B cell (primary cell): ENCODE data around the gene VPS39. TPM values are rescaled to one million over a fixed set of nuclear protein-coding genes. Genes with fewer than 3 reads are reported as not detected.
A peak's percentile ranks its signal among the peaks of the same experiment; 100 is the strongest.

ENCODE experiments used
- ATAC-seq: fragments of 200-7000 bp; cut with Tn5 transposase; one replicate; pipeline ENCODE4 v1.10.0; 2021; ENCODE audit warnings: low read depth, mild to moderate bottlenecking, moderate number of reproducible peaks, moderate library complexity
- CTCF ChIA-PET: fragments of 350-600 bp; sonication (Branson Sonifier 250); formaldehyde crosslinking; loops from one replicate; lab custom pipeline; 2021; ENCODE audit warnings: antibody characterized with exemption, inconsistent platforms; lab: Charles Lee
- POLR2A ChIA-PET: fragments of 350-600 bp; sonication (Branson Sonifier 250); formaldehyde crosslinking; loops from one replicate; lab custom pipeline; 2021; ENCODE audit warnings: antibody characterized with exemption; lab: Charles Lee
- DNase-seq: peaks from one replicate; pipeline ENCODE4 v3.0.0; 2013
- H2AFZ ChIP-seq: 2 replicates; pipeline ENCODE4 v1.6.1; 2012; ENCODE audit warnings: mild to moderate bottlenecking, low read depth, low read length; ENCODE audit not compliant: insufficient read depth, poor library complexity, severe bottlenecking
- H3K27ac ChIP-seq, 2 donors: 1 replicate in 1 of 2; 2 replicates in 1 of 2; pipeline ENCODE4 v1.5.1; 2012 to 2013; ENCODE audit warnings: low read length in 2 of 2, mild to moderate bottlenecking in 2 of 2, moderate library complexity in 1 of 2
- H3K27me3 ChIP-seq, 4 experiments: fragments of 200-600 bp in 1 of 4; sonication (generic) in 1 of 4; replicated peaks in 1 of 4; 1 replicate in 2 of 4; 2 replicates in 2 of 4; pipeline versions ENCODE4 v1.6.1 to v1.7.0; 2013 to 2016; ENCODE audit warnings: low read length in 3 of 4, mild to moderate bottlenecking in 2 of 4, mixed read lengths in 1 of 4, moderate library complexity in 1 of 4; ENCODE audit not compliant: insufficient read depth in 4 of 4, control insufficient read depth in 3 of 4; ENCODE audit errors: control extremely low read depth in 1 of 4
- H3K36me3 ChIP-seq, 2 experiments: replicated peaks in 1 of 2; 1 replicate in 1 of 2; 2 replicates in 1 of 2; pipeline versions ENCODE4 v1.6.1 to v1.7.1; 2013; ENCODE audit warnings: low read length in 1 of 2; ENCODE audit not compliant: insufficient read depth in 2 of 2, control insufficient read depth in 1 of 2; ENCODE audit errors: control extremely low read depth in 1 of 2, extremely low read depth in 1 of 2
- H3K4me1 ChIP-seq, 2 donors: fragments of 200-600 bp in 1 of 2; sonication (generic) in 1 of 2; 1 replicate in 1 of 2; 2 replicates in 1 of 2; pipeline versions ENCODE4 v1.5.1 to v1.6.1; 2013 to 2017; ENCODE audit warnings: low read length in 2 of 2; ENCODE audit not compliant: control insufficient read depth in 2 of 2, insufficient read depth in 2 of 2
- H3K4me2 ChIP-seq: replicated peaks from 2 replicates; pipeline ENCODE3; 2012; ENCODE audit warnings: mild to moderate bottlenecking, low read depth, low read length; ENCODE audit not compliant: poor library complexity, severe bottlenecking
- H3K4me3 ChIP-seq, 5 experiments: fragments of 200-600 bp in 1 of 5; sonication (generic) in 1 of 5; 1 replicate in 3 of 5; 2 replicates in 2 of 5; pipeline versions ENCODE4 v1.5.1 to v1.7.0; 2011 to 2016; ENCODE audit warnings: low read length in 4 of 5, mild to moderate bottlenecking in 4 of 5, low read depth in 2 of 5, control low read depth in 1 of 5, moderate library complexity in 1 of 5; ENCODE audit not compliant: insufficient read depth in 1 of 5; ENCODE audit errors: control extremely low read depth in 1 of 5, extremely low read depth in 1 of 5
- H3K79me2 ChIP-seq: fragments of 200-600 bp; sonication (generic); one replicate; pipeline ENCODE4 v1.6.0; 2016; ENCODE audit warnings: low read length; ENCODE audit not compliant: control insufficient read depth, insufficient read depth
- H3K9ac ChIP-seq: fragments of 200-600 bp; sonication (generic); 2 replicates; pipeline ENCODE4 v1.6.1; 2017; ENCODE audit warnings: mild to moderate bottlenecking, low read length, moderate library complexity
- H3K9me3 ChIP-seq, 3 donors: one replicate each; pipeline versions ENCODE4 v1.6.1 to v1.7.1; 2013; ENCODE audit warnings: low read length in 2 of 3; ENCODE audit not compliant: control insufficient read depth in 2 of 3, insufficient read depth in 1 of 3; ENCODE audit errors: control extremely low read depth in 1 of 3
- H4K20me1 ChIP-seq: 2 replicates; pipeline ENCODE4 v1.6.0; 2012; ENCODE audit warnings: mild to moderate bottlenecking, low read length; ENCODE audit not compliant: insufficient read depth, control insufficient read depth, poor library complexity, severe bottlenecking
- H3K27ac Mint-ChIP-seq: one replicate; pipeline ENCODE4 v1.8.0; 2021; ENCODE audit warnings: mixed read lengths
- H3K27me3 Mint-ChIP-seq: one replicate; pipeline ENCODE4 v1.8.0; 2021; ENCODE audit warnings: mixed read lengths
- H3K4me1 Mint-ChIP-seq: one replicate; pipeline ENCODE4 v1.8.0; 2021; ENCODE audit warnings: mixed read lengths
- H3K4me3 Mint-ChIP-seq: one replicate; pipeline ENCODE4 v1.8.0; 2021; ENCODE audit warnings: mixed read lengths
- H3K9me3 Mint-ChIP-seq: one replicate; pipeline ENCODE4 v1.8.0; 2022; ENCODE audit warnings: mixed read lengths; ENCODE audit not compliant: insufficient read depth
- EZH2 ChIP-seq: IDR thresholded peaks from 2 replicates; pipeline ENCODE4 v1.6.1; 2012; ENCODE audit warnings: borderline replicate concordance, low read depth, mild to moderate bottlenecking, moderate library complexity, low read length; ENCODE audit not compliant: insufficient read depth, poor library complexity, severe bottlenecking
- whole genome bisulfite sequencing: methylation state at CpG from one replicate; pipeline ENCODE4 v1.1.5; 2013; ENCODE audit warnings: missing lambda C conversion rate; ENCODE audit not compliant: insufficient coverage; 5-methylcytosine and 5-hydroxymethylcytosine counted together
- intact Hi-C: fragments of 100-400 bp; cut with micrococcal nuclease; formaldehyde crosslinking; loops from one replicate; pipeline ENCODE4 v1.10.0; 2022
- polyA minus RNA-seq: library from RNA; depleted of rRNA, polyadenylated mRNA; stranded (reverse); fragments of >200 nt; gene quantifications from 2 replicates; pipeline ENCODE4 v1.2.3, GENCODE V29; 2012
- polyA plus RNA-seq: library from polyadenylated mRNA; depleted of rRNA; stranded (reverse); fragments of >200 nt; gene quantifications from 2 replicates; pipeline ENCODE4 v1.2.3, GENCODE V29; 2012
- total RNA-seq, 2 donors: library from RNA; stranded (reverse); fragments of 120-200 nt in 1 of 2; gene quantifications; 1 replicate in 1 of 2; 2 replicates in 1 of 2; pipeline versions ENCODE4 v1.2.3 to v1.2.4, GENCODE V29; 2013 to 2022
- TF ChIP-seq, protein P1 (sequence below): fragments of 200-600 bp; IDR thresholded peaks from one replicate; pipeline ENCODE4 v1.8.0; 2022; ENCODE audit warnings: antibody characterized with exemption, mild to moderate bottlenecking

Gene VPS39, protein sequence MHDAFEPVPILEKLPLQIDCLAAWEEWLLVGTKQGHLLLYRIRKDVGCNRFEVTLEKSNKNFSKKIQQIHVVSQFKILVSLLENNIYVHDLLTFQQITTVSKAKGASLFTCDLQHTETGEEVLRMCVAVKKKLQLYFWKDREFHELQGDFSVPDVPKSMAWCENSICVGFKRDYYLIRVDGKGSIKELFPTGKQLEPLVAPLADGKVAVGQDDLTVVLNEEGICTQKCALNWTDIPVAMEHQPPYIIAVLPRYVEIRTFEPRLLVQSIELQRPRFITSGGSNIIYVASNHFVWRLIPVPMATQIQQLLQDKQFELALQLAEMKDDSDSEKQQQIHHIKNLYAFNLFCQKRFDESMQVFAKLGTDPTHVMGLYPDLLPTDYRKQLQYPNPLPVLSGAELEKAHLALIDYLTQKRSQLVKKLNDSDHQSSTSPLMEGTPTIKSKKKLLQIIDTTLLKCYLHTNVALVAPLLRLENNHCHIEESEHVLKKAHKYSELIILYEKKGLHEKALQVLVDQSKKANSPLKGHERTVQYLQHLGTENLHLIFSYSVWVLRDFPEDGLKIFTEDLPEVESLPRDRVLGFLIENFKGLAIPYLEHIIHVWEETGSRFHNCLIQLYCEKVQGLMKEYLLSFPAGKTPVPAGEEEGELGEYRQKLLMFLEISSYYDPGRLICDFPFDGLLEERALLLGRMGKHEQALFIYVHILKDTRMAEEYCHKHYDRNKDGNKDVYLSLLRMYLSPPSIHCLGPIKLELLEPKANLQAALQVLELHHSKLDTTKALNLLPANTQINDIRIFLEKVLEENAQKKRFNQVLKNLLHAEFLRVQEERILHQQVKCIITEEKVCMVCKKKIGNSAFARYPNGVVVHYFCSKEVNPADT
- total RNA-seq (145 and 149 TPM in 2 replicates), polyA plus RNA-seq (82.8 and 118 TPM in 2 replicates), polyA minus RNA-seq (40.4 and 62.3 TPM in 2 replicates)
- 64.0 TPM for total RNA-seq (2013)

DNA sequence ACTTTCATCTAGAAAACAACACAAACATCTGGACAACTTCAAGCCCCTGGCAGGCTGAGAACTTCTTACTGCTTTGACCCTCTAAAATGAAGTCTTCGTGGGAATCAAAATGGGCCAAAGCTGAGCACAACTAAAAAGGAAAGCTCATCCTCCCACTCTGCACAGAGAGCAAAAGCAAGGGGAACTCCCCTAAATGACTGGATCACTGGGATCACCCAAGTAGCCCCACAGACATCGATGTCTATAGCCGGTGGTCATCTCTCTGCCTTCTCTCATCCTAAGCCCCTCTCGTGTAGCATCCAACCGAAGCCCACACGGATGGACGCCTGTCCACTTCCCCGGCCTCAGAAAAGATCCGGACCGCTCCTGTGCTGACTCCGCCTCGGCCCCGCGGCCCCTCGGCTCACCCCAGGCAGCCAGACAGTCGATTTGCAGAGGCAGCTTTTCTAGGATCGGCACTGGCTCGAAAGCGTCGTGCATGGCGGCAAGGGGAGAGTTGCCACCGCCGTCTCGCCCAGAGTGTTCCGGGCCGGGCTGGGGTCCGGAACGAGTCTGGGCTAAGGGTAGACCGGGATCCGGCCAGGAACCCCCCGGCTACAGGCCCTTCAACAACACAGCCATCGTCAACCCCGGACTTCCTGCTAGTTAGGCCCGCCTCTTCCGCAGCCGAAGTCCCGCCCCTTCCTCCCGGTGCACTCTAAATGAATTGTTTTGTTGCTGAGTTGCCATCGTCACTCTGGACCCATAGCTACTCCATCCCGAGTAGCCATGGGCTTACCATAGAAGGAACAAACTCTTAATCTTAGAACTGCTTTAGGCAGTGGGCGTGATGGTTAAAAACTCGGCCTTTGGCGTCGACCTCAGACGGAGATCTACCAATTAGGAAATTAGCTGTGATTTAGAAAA lies at the start of gene VPS39:
Gene VPS39 (minus strand): TSS at position 631 of the 906 bp plus-strand sequence. CDS start 151 bp downstream, at position 480.
- Histone ChIP-seq H3K27me3 (no peaks in the 10 kb centered on the region), H2AFZ (peak within 1 kb of the TSS; percentile 91), H3K36me3 (peaks cover 5 to 22% of the 10 kb centered on the region in 2 experiments), H3K4me2 (peak within 1 kb of the TSS; percentile 93), H3K9ac (peak within 1 kb of the TSS; percentile 98), H3K27ac (peak within 1 kb of the TSS; percentile 59 to 91), H3K4me1 (peaks cover 20 to 22% of the 10 kb centered on the region in 2 donors), H3K9me3 (no peaks in the 10 kb centered on the region), H3K4me3 (peak within 1 kb of the TSS; percentile 83 to 97 (median 92)), H3K79me2 (peaks cover 52% of the 10 kb centered on the region), H4K20me1 (peaks cover 12% of the 10 kb centered on the region)
- POLR2A ChIA-PET, result interaction anchor here (0.5 to 0.6 kb wide), 3 partner anchors 44 to 284 kb away, joined by 3 read pairs; no protein-coding TSS in a partner anchor
- WGBS, result under 1% methylated on average over 34 of the region's 45 CpGs
- peak within 1 kb of the TSS; percentile 91 for H3K27ac Mint-ChIP-seq
- H3K9me3 Mint-ChIP-seq, result no peaks in the 10 kb centered on the region
- H3K27me3 Mint-ChIP-seq, result no peaks in the 10 kb centered on the region
- CTCF ChIA-PET, result interaction anchor here (0.7 to 1.0 kb wide), 2 partner anchors 8 to 65 kb away, joined by 3 read pairs; partner anchors contain the start of genes GANC and TMEM87A
- peak; percentile 86 for DNase-seq
- ATAC-seq, result peak; percentile 97
- peak within 1 kb of the TSS; percentile 85 for H3K4me3 Mint-ChIP-seq
- intact Hi-C loops, result loop anchor here (1.0 kb wide), 3 partner anchors 11 to 283 kb away; partner anchors contain the start of gene ZNF106
- peaks cover 36% of the 10 kb centered on the region for H3K4me1 Mint-ChIP-seq
- TF ChIP-seq, protein P1, sequence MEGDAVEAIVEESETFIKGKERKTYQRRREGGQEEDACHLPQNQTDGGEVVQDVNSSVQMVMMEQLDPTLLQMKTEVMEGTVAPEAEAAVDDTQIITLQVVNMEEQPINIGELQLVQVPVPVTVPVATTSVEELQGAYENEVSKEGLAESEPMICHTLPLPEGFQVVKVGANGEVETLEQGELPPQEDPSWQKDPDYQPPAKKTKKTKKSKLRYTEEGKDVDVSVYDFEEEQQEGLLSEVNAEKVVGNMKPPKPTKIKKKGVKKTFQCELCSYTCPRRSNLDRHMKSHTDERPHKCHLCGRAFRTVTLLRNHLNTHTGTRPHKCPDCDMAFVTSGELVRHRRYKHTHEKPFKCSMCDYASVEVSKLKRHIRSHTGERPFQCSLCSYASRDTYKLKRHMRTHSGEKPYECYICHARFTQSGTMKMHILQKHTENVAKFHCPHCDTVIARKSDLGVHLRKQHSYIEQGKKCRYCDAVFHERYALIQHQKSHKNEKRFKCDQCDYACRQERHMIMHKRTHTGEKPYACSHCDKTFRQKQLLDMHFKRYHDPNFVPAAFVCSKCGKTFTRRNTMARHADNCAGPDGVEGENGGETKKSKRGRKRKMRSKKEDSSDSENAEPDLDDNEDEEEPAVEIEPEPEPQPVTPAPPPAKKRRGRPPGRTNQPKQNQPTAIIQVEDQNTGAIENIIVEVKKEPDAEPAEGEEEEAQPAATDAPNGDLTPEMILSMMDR, result no peak
- TF ChIP-seq EZH2, result no peak
